Duodenal mucosa (tissue), 2 donors: ENCODE measurements around the gene ACAD10.

ENCODE experiments used
- H3K27ac ChIP-seq: one replicate; pipeline ENCODE4 v1.7.0; 2013; ENCODE audit warnings: low read depth, low read length
- H3K27me3 ChIP-seq, 2 donors: one replicate each; pipeline ENCODE4 v1.7.0; 2013; ENCODE audit warnings: low read length in 2 of 2, control low read depth in 1 of 2; ENCODE audit not compliant: insufficient read depth in 2 of 2, control insufficient read depth in 1 of 2
- H3K36me3 ChIP-seq, 2 donors: one replicate each; pipeline ENCODE4 v1.7.0; 2013; ENCODE audit warnings: low read length in 2 of 2, control low read depth in 1 of 2; ENCODE audit not compliant: insufficient read depth in 2 of 2, control insufficient read depth in 1 of 2
- H3K4me1 ChIP-seq, 2 donors: one replicate each; pipeline ENCODE4 v1.7.0; 2013; ENCODE audit warnings: low read length in 2 of 2, control low read depth in 1 of 2; ENCODE audit not compliant: insufficient read depth in 2 of 2, control insufficient read depth in 1 of 2
- H3K4me3 ChIP-seq, 2 donors: one replicate each; pipeline ENCODE4 v1.7.0; 2013; ENCODE audit warnings: low read length in 2 of 2, low read depth in 1 of 2
- H3K9ac ChIP-seq, 2 donors: one replicate each; pipeline ENCODE4 v1.7.0; 2013; ENCODE audit warnings: low read length in 2 of 2, low read depth in 1 of 2
- H3K9me3 ChIP-seq, 2 donors: one replicate each; pipeline ENCODE4 v1.7.0; 2013; ENCODE audit warnings: low read length in 2 of 2, control low read depth in 1 of 2; ENCODE audit not compliant: control insufficient read depth in 1 of 2

Gene ACAD10

GRCh38 chr12:111784953-111785352, 99.1 kb downstream of the ACAD10 start:
- Histone ChIP-seq H3K9me3 (no peaks in the 10 kb centered on the region), H3K4me3 (no peak overlapping the region), H3K27ac (no peak overlapping the region), H3K9ac (no peak overlapping the region), H3K36me3 (peaks cover 37 to 65% of the 10 kb centered on the region in 2 donors), H3K27me3 (no peaks in the 10 kb centered on the region), H3K4me1 (peaks cover 13 to 16% of the 10 kb centered on the region in 2 donors)

DNA sequence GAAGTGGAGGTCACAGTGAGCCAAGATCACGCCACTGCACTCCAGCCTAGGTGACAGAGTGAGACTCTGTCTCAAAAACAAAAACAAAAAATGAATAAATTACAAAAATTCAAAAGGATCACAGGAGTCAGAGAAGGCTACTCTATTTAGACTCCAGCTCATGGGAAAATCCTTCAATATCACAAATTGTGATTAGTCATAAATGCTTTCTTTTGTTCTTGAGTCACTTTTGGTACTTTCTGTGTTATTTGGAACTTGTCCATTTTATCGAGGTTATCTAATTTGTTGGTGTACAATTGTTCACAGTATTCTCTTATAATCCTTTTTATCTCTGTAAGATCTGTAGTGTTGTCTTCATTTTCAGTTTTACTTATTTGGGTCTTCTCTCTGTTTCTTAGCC, 99.8 kb downstream of the ACAD10 start:
- peaks cover 43 to 72% of the 10 kb centered on the region in 2 donors for H3K36me3 ChIP-seq

GRCh38 chr12:111788178-111788654, 102.4 kb downstream of the ACAD10 start:
- H3K4me3 ChIP-seq: no peak overlapping the region
- H3K27me3 ChIP-seq: no peaks in the 10 kb centered on the region
- peaks cover 8 to 15% of the 10 kb centered on the region in 2 donors for H3K4me1 ChIP-seq
- no peak overlapping the region for H3K9ac ChIP-seq
- H3K36me3 ChIP-seq: peaks cover 51 to 80% of the 10 kb centered on the region in 2 donors
- H3K9me3 ChIP-seq: no peaks in the 10 kb centered on the region
- no peak overlapping the region for H3K27ac ChIP-seq

More for the DNA sequence above, 99.8 kb downstream of the ACAD10 start:
- H3K9ac ChIP-seq: no peak overlapping the region
- no peak overlapping the region for H3K27ac ChIP-seq
- no peak overlapping the region for H3K4me3 ChIP-seq
- peaks cover 7 to 9% of the 10 kb centered on the region in 2 donors for H3K4me1 ChIP-seq
- H3K27me3 ChIP-seq: no peaks in the 10 kb centered on the region
- no peaks in the 10 kb centered on the region for H3K9me3 ChIP-seq

DNA sequence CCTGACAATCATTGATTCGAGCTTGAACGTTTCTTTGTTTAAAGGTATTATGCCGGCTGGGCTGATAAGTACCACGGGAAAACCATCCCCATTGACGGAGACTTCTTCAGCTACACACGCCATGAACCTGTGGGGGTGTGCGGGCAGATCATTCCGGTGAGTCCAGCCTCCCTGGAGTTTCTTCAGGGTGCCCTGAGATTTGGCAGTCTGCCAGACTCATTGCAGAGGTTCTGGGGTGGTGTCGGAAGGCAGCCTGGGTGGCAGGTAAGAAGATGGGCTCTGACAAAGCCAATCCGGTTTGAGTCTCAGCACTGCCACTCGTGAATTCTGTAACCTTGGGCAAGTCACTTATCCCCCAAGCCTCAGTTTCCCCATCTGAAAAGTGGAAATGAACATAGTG, 103.9 kb downstream of the ACAD10 start:
- H3K27ac ChIP-seq: no peak overlapping the region
- H3K9ac ChIP-seq: no peak overlapping the region
- peaks cover 8 to 15% of the 10 kb centered on the region in 2 donors for H3K4me1 ChIP-seq
- H3K27me3 ChIP-seq: no peaks in the 10 kb centered on the region
- no peaks in the 10 kb centered on the region for H3K9me3 ChIP-seq
- H3K36me3 ChIP-seq: peaks cover 42 to 79% of the 10 kb centered on the region in 2 donors
- no peak overlapping the region for H3K4me3 ChIP-seq

- Histone ChIP-seq H3K27ac (peak overlapping the region; percentile 32), H3K9ac (peak overlapping the region in 1 of 2 donors; percentile 39), H3K4me1 (peaks cover 8 to 15% of the 10 kb centered on the region in 2 donors), H3K36me3 (peaks cover 41 to 76% of the 10 kb centered on the region in 2 donors), H3K4me3 (no peak overlapping the region), H3K9me3 (no peaks in the 10 kb centered on the region), H3K27me3 (no peaks in the 10 kb centered on the region)
Observed at GRCh38 chr12:111791507-111791906, 105.7 kb downstream of the ACAD10 start.

- H3K9ac ChIP-seq: peak overlapping the region in 1 of 2 donors; percentile 39
- no peaks in the 10 kb centered on the region for H3K27me3 ChIP-seq
- peak overlapping the region; percentile 50 for H3K27ac ChIP-seq
- H3K4me1 ChIP-seq: peaks cover 8 to 15% of the 10 kb centered on the region in 2 donors
- no peaks in the 10 kb centered on the region for H3K9me3 ChIP-seq
- H3K4me3 ChIP-seq: no peak overlapping the region
- H3K36me3 ChIP-seq: peaks cover 39 to 77% of the 10 kb centered on the region in 2 donors
Observed at GRCh38 chr12:111792155-111792855, 106.5 kb downstream of the ACAD10 start.

DNA sequence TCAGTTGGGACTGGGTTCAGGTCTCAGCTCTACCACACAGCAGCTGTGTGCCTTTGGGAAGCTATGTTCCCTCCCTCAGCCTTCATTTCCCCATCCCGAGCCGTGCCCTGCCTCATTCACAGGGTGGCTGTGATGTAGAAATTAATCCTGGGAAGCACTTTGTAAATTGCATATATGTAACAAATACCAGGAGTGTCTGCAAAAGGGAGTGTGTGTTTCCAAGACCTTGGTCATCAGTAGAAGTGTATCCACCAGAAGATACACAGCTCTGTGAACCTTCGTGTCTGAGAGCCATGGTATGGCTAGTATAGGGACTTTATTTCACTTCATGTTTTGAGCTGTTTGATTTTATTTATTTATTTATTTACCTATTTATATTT, 107.0 kb downstream of the ACAD10 start:
- Histone ChIP-seq H3K4me3 (no peak overlapping the region), H3K4me1 (peaks cover 8 to 15% of the 10 kb centered on the region in 2 donors), H3K9me3 (no peaks in the 10 kb centered on the region), H3K27me3 (no peaks in the 10 kb centered on the region), H3K9ac (no peak overlapping the region), H3K27ac (no peak overlapping the region), H3K36me3 (peaks cover 39 to 80% of the 10 kb centered on the region in 2 donors)

GRCh38 chr12:111798182-111798581, 112.3 kb downstream of the ACAD10 start:
- peaks cover 24 to 80% of the 10 kb centered on the region in 2 donors for H3K36me3 ChIP-seq
- H3K4me1 ChIP-seq: no peaks in the 10 kb centered on the region
- no peak overlapping the region for H3K27ac ChIP-seq
- no peak overlapping the region for H3K9ac ChIP-seq
- H3K9me3 ChIP-seq: no peaks in the 10 kb centered on the region
- no peaks in the 10 kb centered on the region for H3K27me3 ChIP-seq
- H3K4me3 ChIP-seq: no peak overlapping the region

- Histone ChIP-seq H3K27me3 (no peaks in the 10 kb centered on the region), H3K36me3 (peaks cover 23 to 76% of the 10 kb centered on the region in 2 donors)
Observed at GRCh38 chr12:111799758-111800157, 113.9 kb downstream of the ACAD10 start.

GRCh38 chr12:111803038-111803626, 117.3 kb downstream of the ACAD10 start:
- H3K9ac ChIP-seq: no peak overlapping the region
- H3K4me3 ChIP-seq: no peak overlapping the region
- no peaks in the 10 kb centered on the region for H3K4me1 ChIP-seq
- H3K27ac ChIP-seq: no peak overlapping the region
- peaks cover 22 to 73% of the 10 kb centered on the region in 2 donors for H3K36me3 ChIP-seq
- no peaks in the 10 kb centered on the region for H3K27me3 ChIP-seq
- H3K9me3 ChIP-seq: no peaks in the 10 kb centered on the region

More at GRCh38 chr12:111799758-111800157, 113.9 kb downstream of the ACAD10 start:
- Histone ChIP-seq H3K27ac (no peak overlapping the region), H3K4me1 (no peaks in the 10 kb centered on the region), H3K4me3 (no peak overlapping the region), H3K9ac (no peak overlapping the region), H3K9me3 (no peaks in the 10 kb centered on the region)
